HG03442 (cell line): ENCODE measurements around the gene CLTCL1.
"Not testable (repeated sequence)": the region's sequence is repeated elsewhere in the genome, so short reads cannot be mapped to it uniquely, and the experiment has no call there.

Source experiments
- ATAC-seq: cut with Tn5 transposase; IDR thresholded peaks from one replicate; pipeline ENCODE4 v1.9.1; 2021; ENCODE audit warnings: mild to moderate bottlenecking, moderate library complexity; ENCODE audit not compliant: unreplicated experiment

The CLTCL1 gene

GRCh38 chr22:19291218-19291579 lies 320 bp downstream of the CLTCL1 start:
- ATAC-seq = no peak

- no peak for ATAC-seq
Observed at GRCh38 chr22:19290400-19291217, 910 bp downstream of the CLTCL1 start.

GRCh38 chr22:19289475-19290161 lies 1.9 kb downstream of the CLTCL1 start:
- no peak for ATAC-seq

- no peak for ATAC-seq
Observed at GRCh38 chr22:19287889-19288288, 3.6 kb downstream of the CLTCL1 start.

GRCh38 chr22:19287076-19287707 lies 4.3 kb downstream of the CLTCL1 start:
- no peak for ATAC-seq

- ATAC-seq = no peak
Observed at GRCh38 chr22:19285831-19286230, 5.7 kb downstream of the CLTCL1 start.

- ATAC-seq = not testable (repeated sequence)
Observed at GRCh38 chr22:19279143-19279542, 12.4 kb downstream of the CLTCL1 start.

- ATAC-seq = no peak
Observed at GRCh38 chr22:19277785-19278184, 13.7 kb downstream of the CLTCL1 start.

GRCh38 chr22:19275919-19276600 lies 15.5 kb downstream of the CLTCL1 start:
- no peak for ATAC-seq

- no peak for ATAC-seq
Observed at GRCh38 chr22:19275513-19275912, 16.0 kb downstream of the CLTCL1 start.

- no peak for ATAC-seq
Observed at GRCh38 chr22:19275104-19275503, 16.4 kb downstream of the CLTCL1 start.

- ATAC-seq = no peak
Observed at GRCh38 chr22:19271856-19272535, 19.5 kb downstream of the CLTCL1 start.

GRCh38 chr22:19271273-19271855 lies 20.2 kb downstream of the CLTCL1 start:
- no peak for ATAC-seq

- no peak for ATAC-seq
Observed at GRCh38 chr22:19270873-19271272, 20.6 kb downstream of the CLTCL1 start.

- ATAC-seq = no peak
Observed at GRCh38 chr22:19266547-19267086, 24.9 kb downstream of the CLTCL1 start.

- no peak for ATAC-seq
Observed at GRCh38 chr22:19265779-19266178, 25.7 kb downstream of the CLTCL1 start.

GRCh38 chr22:19260804-19261203 lies 30.7 kb downstream of the CLTCL1 start:
- ATAC-seq = no peak

GRCh38 chr22:19260194-19260593 lies 31.3 kb downstream of the CLTCL1 start:
- no peak for ATAC-seq

- ATAC-seq = not testable (repeated sequence)
Observed at GRCh38 chr22:19258968-19259288, 32.6 kb downstream of the CLTCL1 start.

GRCh38 chr22:19258371-19258770 lies 33.1 kb downstream of the CLTCL1 start:
- no peak for ATAC-seq
